Right lobe of liver (tissue), 4 donors: ENCODE data around the gene MRPL39.
"Not testable (repeated sequence)": the region's sequence is repeated elsewhere in the genome, so short reads cannot be mapped to it uniquely, and the experiment has no call there.

Experiments used
- CTCF ChIP-seq, 4 donors: fragments of 200-600 bp in 3 of 4; fragments of 450-650 bp in 1 of 4; IDR thresholded peaks; one replicate each; pipeline versions ENCODE4 v1.5.1 to v1.8.0; 2016 to 2022; ENCODE audit warnings: antibody characterized with exemption in 4 of 4, mild to moderate bottlenecking in 2 of 4
- POLR2A ChIP-seq: fragments of 450-650 bp; IDR thresholded peaks from one replicate; pipeline ENCODE4 v1.6.1; 2017; ENCODE audit warnings: antibody characterized with exemption, mild to moderate bottlenecking
- donor health status: DM: no; HTN: no; CAD: no.
- donor health status: DM: no; HTN: no; CAD: no.
- donor health status: DM: no; HTN: yes; CAD: no.

GRCh38 chr21:25625776-25626555, 18.7 kb upstream of the MRPL39 start:
- not testable (repeated sequence) for TF ChIP-seq CTCF (IDR thresholded peaks at IDR 0.05); POLR2A
